Dermis blood vessel endothelial cell (primary cell): ENCODE results near the gene MBOAT2. TPM values are rescaled to one million over a fixed set of nuclear protein-coding genes. Genes with fewer than 3 reads are reported as not detected.
"Not testable (repeated sequence)": the region's sequence is repeated elsewhere in the genome, so short reads cannot be mapped to it uniquely, and the experiment has no call there.

Experiments used
- DNase-seq: peaks from one replicate; pipeline ENCODE4 v3.0.0; 2010
- total RNA-seq: library from RNA; depleted of rRNA; stranded (reverse); fragments of >200 nt; gene quantifications from 2 replicates; pipeline ENCODE4 v1.2.3, GENCODE V29; 2014

Gene MBOAT2
- 14.5 and 15.0 TPM in 2 replicates for total RNA-seq

GRCh38 chr2:9003616-9004337 is at the start of gene MBOAT2:
TSS of gene MBOAT2 (minus strand) at chr2:9003684. CDS start at chr2:9003614, 70 bp downstream.
- DNase-seq = peak; percentile 90

- DNase-seq = no peak
Observed at GRCh38 chr2:9052821-9053533, 49.5 kb upstream of the MBOAT2 start.

- DNase-seq = not testable (repeated sequence)
Observed at GRCh38 chr2:9051451-9051850, 48.0 kb upstream of the MBOAT2 start.

- no peak for DNase-seq
Observed at GRCh38 chr2:9050122-9050809, 46.8 kb upstream of the MBOAT2 start.

GRCh38 chr2:9045595-9045994 is 42.1 kb upstream of the MBOAT2 start:
- no peak for DNase-seq

GRCh38 chr2:9043491-9043890 is 40.0 kb upstream of the MBOAT2 start:
- DNase-seq = not testable (repeated sequence)

GRCh38 chr2:9037166-9037565 is 33.7 kb upstream of the MBOAT2 start:
- no peak for DNase-seq

- DNase-seq = no peak
Observed at GRCh38 chr2:9033385-9034168, 30.1 kb upstream of the MBOAT2 start.

- DNase-seq = no peak
Observed at GRCh38 chr2:9032536-9033255, 29.2 kb upstream of the MBOAT2 start.

GRCh38 chr2:9032121-9032520 is 28.6 kb upstream of the MBOAT2 start:
- DNase-seq = no peak

- no peak for DNase-seq
Observed at GRCh38 chr2:9031246-9031645, 27.8 kb upstream of the MBOAT2 start.

- DNase-seq = no peak
Observed at GRCh38 chr2:9030841-9031240, 27.4 kb upstream of the MBOAT2 start.

- DNase-seq = no peak
Observed at GRCh38 chr2:9030190-9030589, 26.7 kb upstream of the MBOAT2 start.

GRCh38 chr2:9029721-9030120 is 26.2 kb upstream of the MBOAT2 start:
- DNase-seq = no peak

GRCh38 chr2:9027884-9028283 is 24.4 kb upstream of the MBOAT2 start:
- no peak for DNase-seq

GRCh38 chr2:9025746-9026145 is 22.3 kb upstream of the MBOAT2 start:
- DNase-seq = no peak

- no peak for DNase-seq
Observed at GRCh38 chr2:9024575-9024974, 21.1 kb upstream of the MBOAT2 start.

- DNase-seq = no peak
Observed at GRCh38 chr2:9021563-9022211, 18.2 kb upstream of the MBOAT2 start.

GRCh38 chr2:9020267-9020666 is 16.8 kb upstream of the MBOAT2 start:
- no peak for DNase-seq

- no peak for DNase-seq
Observed at GRCh38 chr2:9018534-9018933, 15.1 kb upstream of the MBOAT2 start.

- no peak for DNase-seq
Observed at GRCh38 chr2:9018109-9018508, 14.6 kb upstream of the MBOAT2 start.

GRCh38 chr2:9017411-9017810 is 13.9 kb upstream of the MBOAT2 start:
- no peak for DNase-seq
